Measurements from ENCODE around the gene TERC.
"Not testable (repeated sequence)": the region's sequence is repeated elsewhere in the genome, so short reads cannot be mapped to it uniquely, and the experiment has no call there.

The TERC gene

DNA sequence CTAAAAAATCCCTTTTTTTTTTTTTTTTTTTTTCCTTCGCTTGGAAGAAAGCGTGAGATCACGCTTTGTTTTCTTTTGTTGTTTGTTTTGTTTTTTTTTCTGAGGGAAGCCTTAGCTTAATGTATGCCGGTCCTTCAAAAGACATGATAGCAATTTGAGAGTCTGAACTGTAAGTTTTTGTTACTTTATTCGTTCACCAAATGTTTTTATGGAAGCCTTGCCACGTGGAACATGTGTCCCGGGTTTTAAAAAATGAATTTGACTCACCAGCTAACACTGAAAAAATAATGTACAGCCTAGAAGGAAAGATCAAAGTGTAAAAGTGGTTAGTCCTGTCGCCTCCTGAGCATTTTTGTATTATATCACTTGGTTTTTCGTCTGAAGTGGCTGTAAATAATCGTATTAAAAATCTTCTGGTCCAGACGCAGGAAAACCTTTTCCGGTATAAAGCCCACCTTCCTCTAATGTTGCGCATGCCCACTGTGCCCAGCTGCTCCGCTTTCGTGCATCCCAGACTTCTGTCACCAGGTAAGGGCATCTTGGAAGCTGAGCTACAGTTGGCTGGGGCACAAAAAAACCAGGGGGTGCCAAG, 7.5 kb upstream of the TERC start:
- in situ Hi-C loops (cut with MboI; ENCODE audit: low sequenced_read_pairs), result no loop called here

DNA sequence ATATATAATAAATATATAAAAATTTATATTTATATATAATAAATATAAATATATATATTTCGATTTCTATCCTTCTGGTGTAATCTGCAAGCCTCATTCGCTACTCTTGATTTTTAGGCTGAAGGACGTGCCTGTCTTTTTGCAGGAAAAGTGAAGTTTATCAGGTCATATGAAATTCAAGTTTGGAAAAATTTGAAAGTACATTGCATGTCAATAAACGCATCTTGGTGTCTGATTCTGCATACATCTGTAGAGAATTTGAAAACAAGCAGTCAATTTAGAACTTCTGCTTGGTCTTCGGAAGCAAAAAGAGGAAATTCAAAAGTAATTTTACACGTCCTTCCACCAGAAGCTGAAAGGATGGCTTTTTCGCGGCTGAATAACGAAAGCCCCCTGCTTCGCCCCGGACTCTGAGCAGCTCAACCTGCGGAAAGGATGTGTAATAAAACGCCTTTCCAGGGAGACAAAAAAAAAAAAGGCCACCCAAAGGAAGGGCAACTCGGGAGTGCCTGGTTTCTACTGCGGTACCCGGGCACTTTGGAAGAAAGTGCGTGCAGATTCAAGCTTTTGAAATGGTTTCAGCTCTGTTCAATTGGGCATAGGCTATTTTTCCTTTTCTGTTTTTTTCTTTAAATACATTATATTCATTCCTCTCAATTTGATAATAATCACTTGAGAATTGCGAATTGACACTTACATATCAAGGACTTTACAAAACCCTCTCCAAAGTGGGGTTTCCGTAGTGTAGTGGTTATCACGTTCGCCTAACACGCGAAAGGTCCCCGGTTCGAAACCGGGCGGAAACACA, 6.8 kb upstream of the TERC start:
- in situ Hi-C loops (cut with MboI; ENCODE audit: low sequenced_read_pairs), result no loop called here

DNA sequence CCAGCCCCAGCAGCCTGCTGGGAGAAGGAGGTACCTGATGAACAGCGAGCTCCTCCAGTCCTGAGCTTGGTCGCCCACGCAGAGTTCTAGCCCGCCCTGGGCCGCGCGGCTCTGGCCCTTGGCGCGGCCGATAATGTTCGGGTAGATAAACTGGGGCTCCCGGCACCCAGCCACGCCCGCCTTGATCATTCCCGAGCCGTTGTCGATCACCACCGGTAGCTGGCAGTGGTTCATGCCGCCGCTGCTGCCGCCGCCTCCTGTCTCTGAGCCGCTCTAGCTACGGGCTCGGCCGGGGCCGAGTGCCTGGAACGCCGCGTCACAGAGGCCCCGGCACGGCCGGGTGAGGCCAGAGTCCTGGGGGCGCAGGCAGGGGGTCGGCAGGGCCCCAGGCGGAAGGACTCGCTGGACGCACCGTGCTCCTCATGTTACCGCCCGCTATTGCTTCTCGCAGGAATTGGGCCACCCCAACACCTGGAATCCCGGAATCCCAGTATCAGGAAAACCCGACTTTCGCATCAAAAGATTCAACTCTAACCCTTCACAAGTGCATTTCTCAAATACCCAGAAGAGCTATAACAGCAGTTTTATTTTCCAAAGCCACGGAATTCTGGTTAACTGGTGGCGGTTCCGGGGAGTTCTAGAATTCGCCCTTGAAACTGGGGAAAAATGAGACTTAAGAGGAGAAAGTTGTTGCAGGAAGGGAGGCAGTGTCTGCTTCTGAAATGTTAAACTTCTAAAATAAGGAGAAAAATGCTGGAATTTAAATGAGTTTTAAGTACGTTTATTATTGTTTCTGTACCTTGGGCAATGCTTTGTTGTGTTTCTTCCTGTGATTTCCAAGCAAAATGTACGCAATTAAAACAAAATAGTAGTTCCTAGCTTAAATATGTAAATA, 4.7 kb upstream of the TERC start, which contains the start of gene ACTRT3:
Gene ACTRT3, minus strand, starts transcription at position 275 of the 895 bp plus-strand sequence. Its CDS starts 41 bp downstream, at position 234.
- in situ Hi-C loops (cut with MboI; ENCODE audit: low sequenced_read_pairs), result no loop called here

DNA sequence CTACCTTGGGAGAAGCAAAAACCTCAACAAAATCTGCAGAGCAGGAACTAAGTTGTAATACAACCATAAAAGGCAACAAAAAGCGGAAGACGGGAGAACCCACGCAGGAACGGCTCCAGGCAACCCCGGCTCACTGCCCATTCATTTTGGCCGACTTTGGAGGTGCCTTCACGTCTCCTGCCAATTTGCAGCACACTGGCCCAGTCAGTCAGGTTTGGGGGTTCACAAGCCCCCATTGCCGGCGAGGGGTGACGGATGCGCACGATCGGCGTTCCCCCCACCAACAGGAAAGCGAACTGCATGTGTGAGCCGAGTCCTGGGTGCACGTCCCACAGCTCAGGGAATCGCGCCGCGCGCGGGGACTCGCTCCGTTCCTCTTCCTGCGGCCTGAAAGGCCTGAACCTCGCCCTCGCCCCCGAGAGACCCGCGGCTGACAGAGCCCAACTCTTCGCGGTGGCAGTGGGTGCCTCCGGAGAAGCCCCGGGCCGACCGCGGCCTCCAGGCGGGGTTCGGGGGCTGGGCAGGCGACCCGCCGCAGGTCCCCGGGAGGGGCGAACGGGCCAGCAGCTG, 463 bp downstream of the TERC start:
- in situ Hi-C loops (cut with MboI; ENCODE audit: low sequenced_read_pairs), result no loop called here

DNA sequence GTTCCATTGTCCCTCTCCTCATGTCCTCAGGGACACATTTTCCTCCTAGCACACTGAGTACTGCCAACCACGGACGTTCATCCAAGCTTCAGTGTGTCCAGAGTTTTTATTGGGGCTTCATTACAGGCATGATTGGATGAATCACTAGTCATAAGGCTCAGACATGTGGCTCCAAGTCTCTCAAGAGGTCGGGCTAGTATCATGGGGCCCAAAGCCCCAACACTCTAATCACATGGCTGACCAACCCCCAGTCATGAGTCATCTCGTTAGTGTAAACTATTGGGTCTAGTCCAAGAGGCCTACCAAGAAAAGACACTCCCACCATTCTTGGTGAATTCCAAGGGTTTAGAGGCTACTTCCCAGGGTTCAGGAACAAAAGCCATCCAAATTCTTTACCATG, 4.4 kb downstream of the TERC start:
- in situ Hi-C loops (cut with MboI; ENCODE audit: low sequenced_read_pairs), result no loop called here

DNA sequence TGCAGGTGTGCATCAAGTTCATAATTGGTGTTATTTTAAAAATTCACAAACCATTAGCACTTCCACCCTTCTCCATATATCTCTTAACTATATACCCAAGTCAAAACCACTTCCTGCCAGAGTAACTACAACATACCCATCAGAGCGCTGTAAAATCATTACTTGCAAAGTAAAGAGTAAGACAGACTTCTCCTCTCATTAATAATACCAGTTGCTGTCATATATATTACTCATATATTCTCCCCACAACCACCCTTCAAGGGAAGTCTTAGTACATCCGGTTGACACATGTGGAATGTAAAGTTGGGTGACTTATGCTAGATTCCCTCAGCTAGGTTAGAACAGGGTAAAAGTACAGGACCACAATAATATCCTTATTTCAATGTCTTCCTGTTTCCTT, 5.6 kb downstream of the TERC start:
- in situ Hi-C loops (cut with MboI; ENCODE audit: low sequenced_read_pairs), result no loop called here

DNA sequence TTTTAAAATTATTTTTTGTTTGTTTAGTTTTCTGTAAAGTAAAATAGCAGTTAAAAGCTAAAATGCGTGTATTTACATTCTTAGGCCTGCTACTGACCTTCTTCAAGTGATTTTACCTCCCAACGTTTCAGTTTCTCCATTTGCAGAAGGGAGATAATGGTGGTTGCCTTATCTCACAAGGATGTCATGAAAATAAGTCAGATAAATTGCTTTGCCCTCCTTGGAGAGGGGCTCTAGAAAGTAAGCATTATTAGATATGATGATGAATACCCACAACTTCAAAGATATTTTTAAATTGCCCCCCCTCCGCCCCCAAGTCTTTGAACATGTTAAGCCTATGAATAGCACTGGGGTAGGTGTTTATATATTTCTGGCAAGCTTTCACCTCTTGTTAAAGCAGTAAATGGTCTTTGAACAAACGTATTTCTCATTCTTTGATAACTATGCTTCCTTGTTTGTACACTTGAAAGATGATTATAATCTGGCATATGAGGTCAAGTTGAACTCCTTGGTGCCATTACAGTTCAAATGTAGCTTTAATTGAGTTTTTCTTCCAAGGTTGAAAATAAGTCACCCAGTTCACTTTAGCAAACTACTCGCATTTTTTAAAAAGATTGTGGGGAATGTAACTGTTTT, 6.4 kb downstream of the TERC start:
- in situ Hi-C loops (cut with MboI; ENCODE audit: low sequenced_read_pairs), result no loop called here

DNA sequence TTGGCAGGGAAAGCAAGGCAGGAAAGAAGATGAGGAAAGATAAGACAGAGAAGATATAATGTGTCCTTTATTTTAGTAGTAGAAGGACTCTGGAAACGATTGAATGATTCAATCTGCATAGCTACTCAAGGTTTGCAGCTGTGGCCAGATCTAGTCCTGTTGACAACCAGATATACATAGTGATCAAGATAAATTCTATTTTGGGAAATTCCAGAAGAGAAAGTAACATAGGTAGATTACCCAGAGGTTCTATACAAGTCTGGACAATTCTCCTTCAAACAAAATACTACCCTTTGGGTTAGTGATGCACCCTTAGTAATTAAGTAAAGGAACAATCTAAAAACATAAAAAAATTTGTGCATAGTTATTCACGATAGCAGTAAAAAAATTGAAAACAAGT, 9.4 kb downstream of the TERC start:
- in situ Hi-C loops (cut with MboI; ENCODE audit: low sequenced_read_pairs), result no loop called here

DNA sequence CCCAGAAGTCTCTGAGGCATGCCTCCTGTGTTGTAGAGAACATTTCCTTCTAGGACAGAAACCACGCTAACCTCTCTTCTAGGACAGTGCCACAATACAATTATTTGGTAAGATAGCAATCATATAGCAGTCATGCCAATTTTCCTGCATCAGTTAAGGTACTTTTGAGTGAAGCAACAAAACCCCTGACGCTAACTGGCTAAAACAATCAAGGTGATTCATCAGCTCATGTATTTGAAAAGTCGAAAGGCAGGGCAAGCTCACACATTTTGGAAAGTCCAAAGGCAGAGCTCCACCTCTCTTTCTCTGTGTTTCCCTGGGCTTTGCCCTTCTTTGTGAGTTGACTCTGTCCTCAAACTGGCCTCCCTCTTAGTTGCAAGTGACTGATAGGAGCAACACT, 10.1 kb downstream of the TERC start:
- in situ Hi-C loops (cut with MboI; ENCODE audit: low sequenced_read_pairs), result no loop called here

DNA sequence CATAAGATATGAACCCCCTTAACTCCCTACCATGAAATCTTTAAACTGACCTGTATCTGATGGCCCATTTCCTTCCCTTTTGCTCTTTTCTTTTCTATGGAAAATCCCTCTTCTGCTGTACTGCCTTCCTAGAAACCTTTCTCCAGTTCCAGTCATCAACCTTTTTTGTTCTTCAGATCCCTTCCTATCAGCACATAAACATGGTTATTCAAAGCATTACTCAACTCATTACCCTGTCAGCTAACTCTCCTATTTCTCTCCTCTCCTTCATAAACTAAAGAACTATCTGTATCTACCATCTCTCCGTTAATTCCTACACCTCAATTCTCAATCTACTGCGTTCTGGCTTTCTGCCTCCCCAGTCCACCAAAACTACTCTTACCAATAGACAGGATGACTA, 13.0 kb downstream of the TERC start:
- in situ Hi-C loops (cut with MboI; ENCODE audit: low sequenced_read_pairs), result no loop called here

DNA sequence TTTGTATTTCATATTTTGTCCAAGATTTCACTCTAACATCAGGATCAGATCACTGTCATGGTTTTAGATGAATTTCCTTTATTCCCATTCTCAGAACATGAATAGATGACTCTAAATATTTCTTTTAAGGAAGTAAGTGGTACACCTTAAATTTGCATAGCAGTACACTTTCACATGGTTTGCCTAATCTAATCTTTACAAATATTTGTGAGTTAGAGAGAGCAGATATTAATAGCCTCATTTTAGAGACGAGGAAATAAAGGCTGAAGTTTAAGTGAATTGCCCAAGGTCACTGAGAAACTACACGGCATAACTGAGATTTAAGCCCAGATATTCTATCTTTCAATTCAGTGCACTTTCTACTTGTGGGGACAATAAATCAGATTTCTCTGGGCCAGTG, 14.2 kb downstream of the TERC start:
- in situ Hi-C loops (cut with MboI; ENCODE audit: low sequenced_read_pairs), result no loop called here

DNA sequence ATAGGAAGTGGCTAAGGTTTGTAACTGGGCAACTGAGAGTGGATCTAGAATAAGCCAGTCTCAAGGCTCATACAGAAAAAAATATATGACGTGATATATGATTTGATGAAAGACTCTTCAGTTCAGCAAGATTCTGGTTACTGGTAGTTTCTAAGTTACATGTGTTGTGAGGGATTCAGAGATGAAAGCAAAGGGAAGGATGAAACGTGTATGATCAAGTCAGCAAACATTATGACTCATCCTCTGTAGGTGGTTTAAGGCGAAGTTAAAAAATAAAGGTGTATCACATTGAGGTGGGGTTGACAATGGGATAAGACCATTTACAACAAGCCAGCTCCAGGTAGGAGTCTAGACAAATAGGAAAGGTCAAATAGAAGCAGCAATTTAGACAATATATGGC, 16.2 kb downstream of the TERC start:
- in situ Hi-C loops (cut with MboI; ENCODE audit: low sequenced_read_pairs), result no loop called here

DNA sequence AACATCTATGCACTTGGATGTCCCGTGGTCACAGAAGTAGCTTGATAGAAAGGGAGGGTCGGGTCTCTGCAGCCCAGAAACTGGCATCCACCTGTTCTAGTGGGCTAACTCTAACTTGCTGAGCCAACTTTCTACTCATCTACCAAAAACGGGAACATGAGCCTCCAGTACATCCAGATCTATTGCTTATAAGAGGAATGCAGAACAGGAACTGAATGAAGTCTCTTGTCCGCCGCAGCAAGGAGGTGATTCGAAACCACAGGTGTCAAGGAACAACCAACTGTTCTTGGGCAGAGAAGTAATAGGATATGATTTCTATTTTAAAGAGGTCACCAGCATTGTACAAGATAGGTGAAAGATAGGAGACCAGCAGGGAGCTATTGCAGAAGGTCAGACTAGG, 17.9 kb downstream of the TERC start:
- in situ Hi-C loops (cut with MboI; ENCODE audit: low sequenced_read_pairs), result no loop called here

DNA sequence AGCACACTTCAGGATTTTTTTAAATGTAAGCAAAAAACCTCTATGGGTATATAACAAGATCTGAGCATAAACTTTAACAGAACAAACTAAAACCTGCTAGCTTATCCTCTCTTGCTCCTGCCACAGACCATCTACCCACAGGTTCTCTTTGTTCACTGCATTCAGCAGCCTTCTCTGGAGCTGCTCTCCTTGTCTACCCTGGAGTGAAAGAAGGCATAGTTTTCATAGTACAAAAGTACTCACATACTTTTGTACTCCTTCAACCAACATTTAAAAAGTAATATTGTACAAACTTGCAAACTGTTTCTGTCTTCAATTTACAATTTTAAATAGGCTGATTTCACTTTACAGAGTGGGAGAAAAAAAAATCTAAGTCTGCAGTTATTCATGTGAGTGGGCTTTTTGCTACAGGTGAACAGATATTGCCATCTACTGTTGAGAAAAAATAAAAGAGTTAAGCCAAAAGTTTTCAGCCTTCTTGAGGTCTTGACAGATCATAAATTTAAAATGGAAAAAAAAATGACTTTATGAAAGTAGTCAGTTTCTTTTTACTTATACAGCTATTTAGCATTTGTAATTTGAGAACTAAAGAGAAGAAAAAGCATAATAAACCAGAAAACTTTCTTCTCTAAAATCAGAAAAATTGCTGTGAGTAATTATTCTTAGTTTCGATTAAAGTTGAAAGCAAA, 20.4 kb downstream of the TERC start:
- in situ Hi-C loops (cut with MboI; ENCODE audit: low sequenced_read_pairs), result no loop called here

DNA sequence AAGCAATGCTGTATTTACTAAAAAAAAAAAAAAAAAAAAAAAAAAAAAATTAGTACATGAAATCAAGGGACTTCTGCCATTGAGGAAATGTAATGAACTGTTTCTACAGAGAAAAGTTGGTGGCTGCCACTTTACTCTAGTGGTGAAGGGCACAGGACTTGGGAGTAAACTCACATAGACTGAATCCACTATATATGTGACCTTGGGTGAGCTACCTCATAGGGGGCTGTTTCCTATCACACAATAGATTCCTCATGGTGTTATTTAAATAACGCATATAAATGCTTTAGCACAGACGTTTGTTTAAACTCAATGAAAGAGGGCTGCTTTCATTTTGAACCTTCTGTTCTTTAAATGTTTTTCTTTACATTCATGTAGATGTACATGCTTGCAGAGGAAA, 25.8 kb downstream of the TERC start:
- in situ Hi-C loops (cut with MboI; ENCODE audit: low sequenced_read_pairs), result no loop called here

DNA sequence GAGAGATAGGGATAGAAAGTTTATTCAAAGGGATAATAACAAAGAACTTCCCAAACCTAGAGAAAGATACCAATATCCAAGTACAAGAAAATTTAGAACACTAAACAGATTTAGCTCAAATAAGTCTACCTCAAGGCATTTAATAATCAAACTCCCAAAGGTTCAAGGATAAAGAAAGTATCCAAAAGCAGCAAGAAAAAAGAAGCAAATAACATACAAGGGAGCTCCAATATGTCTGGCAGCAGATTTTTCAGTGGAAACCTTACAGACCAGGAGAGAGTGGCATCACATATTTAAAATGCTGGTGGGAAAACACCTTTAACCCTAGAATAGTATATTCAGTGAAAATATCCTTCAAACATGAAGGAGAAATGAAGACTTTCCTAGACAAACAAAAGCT, 33.0 kb downstream of the TERC start:
- in situ Hi-C loops (cut with MboI; ENCODE audit: low sequenced_read_pairs), result not testable (repeated sequence)

DNA sequence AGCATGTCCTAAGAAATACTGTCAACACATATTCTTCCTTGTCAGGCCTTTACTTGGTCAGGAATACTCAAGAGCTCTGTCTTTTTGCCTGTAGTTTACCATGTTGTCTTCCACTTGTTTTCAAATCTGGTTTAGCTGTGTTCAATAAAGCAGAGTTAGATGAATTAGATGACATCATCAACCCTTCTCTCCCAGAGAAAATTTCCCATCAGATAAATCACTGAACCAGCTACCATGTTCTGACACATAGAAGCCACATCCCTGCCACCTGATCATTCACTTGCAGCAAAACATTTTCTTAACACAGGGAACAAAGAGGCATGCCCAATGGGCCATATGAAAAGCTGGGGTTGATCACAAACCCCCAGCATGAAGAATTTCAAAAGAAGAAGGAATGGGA, 42.1 kb downstream of the TERC start:
- in situ Hi-C loops (cut with MboI; ENCODE audit: low sequenced_read_pairs), result no loop called here

DNA sequence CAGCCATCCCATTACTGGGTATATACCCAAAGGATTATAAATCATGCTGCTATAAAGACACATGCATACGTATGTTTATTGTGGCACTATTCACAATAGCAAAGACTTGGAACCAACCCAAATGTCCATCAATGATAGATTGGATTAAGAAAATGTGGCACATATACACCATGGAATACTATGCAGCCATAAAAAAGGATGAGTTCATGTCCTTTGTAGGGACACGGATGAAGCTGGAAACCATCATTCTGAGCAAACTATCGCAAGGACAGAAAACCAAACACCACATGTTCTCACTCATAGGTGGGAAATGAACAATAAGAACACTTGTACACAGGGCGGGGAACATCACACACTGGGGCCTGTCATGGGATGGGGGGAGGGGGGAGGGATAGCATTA, 46.4 kb downstream of the TERC start:
- in situ Hi-C loops (cut with MboI; ENCODE audit: low sequenced_read_pairs), result not testable (repeated sequence)
